Hepatocyte (in vitro differentiated cells): ENCODE results near the gene EXOC5. TPM values are rescaled to one million over a fixed set of nuclear protein-coding genes. Genes with fewer than 3 reads are reported as not detected.

Experiments
- DNase-seq: peaks from one replicate; pipeline ENCODE4 v3.0.0-alpha.2; 2016; ENCODE audit warnings: low spot score
- H2AFZ ChIP-seq: fragments of 200-600 bp; sonication (generic); 2 replicates; pipeline ENCODE4 v1.6.0; 2016; ENCODE audit warnings: antibody characterized with exemption, mild to moderate bottlenecking
- H3K27ac ChIP-seq: fragments of 200-600 bp; sonication (generic); 2 replicates; pipeline ENCODE4 v1.5.1; 2016; ENCODE audit warnings: mild to moderate bottlenecking
- H3K27me3 ChIP-seq: fragments of 200-600 bp; sonication (generic); 2 replicates; pipeline ENCODE4 v1.6.1; 2016
- H3K36me3 ChIP-seq: fragments of 200-600 bp; sonication (generic); replicated peaks from 2 replicates; pipeline ENCODE4 v1.5.1; 2016; ENCODE audit warnings: low read depth; ENCODE audit not compliant: insufficient read depth
- H3K4me1 ChIP-seq: fragments of 200-600 bp; sonication (generic); 2 replicates; pipeline ENCODE4 v1.5.1; 2016; ENCODE audit warnings: mild to moderate bottlenecking, moderate library complexity; ENCODE audit not compliant: insufficient read depth
- H3K4me2 ChIP-seq: fragments of 200-600 bp; sonication (generic); 2 replicates; pipeline ENCODE4 v1.6.0; 2016
- H3K4me3 ChIP-seq: fragments of 200-600 bp; sonication (generic); 2 replicates; pipeline ENCODE4 v1.5.1; 2016; ENCODE audit warnings: mild to moderate bottlenecking
- H3K79me2 ChIP-seq: fragments of 200-600 bp; sonication (generic); 2 replicates; pipeline ENCODE4 v1.6.0; 2017; ENCODE audit warnings: mild to moderate bottlenecking
- H3K9me2 ChIP-seq: fragments of 200-600 bp; sonication (generic); replicated peaks from 2 replicates; pipeline ENCODE4 v1.6.0; 2017; ENCODE audit warnings: mild to moderate bottlenecking; ENCODE audit not compliant: insufficient read depth
- H3K9me3 ChIP-seq: fragments of 200-600 bp; sonication (generic); 2 replicates; pipeline ENCODE4 v1.5.1; 2016; ENCODE audit warnings: low read depth, mild to moderate bottlenecking
- H4K20me1 ChIP-seq: fragments of 200-600 bp; sonication (generic); 2 replicates; pipeline ENCODE4 v1.6.0; 2016; ENCODE audit warnings: mild to moderate bottlenecking; ENCODE audit not compliant: insufficient read depth, poor library complexity, severe bottlenecking
- EZH2 ChIP-seq: fragments of 200-600 bp; sonication (generic); IDR thresholded peaks from 2 replicates; pipeline ENCODE4 v1.6.1; 2016; ENCODE audit warnings: antibody characterized with exemption, mild to moderate bottlenecking, borderline replicate concordance
- EZH2phosphoT487 ChIP-seq: fragments of 200-600 bp; sonication (generic); IDR thresholded peaks from one replicate; pipeline ENCODE4 v1.6.1; 2018; ENCODE audit warnings: antibody characterized with exemption, mild to moderate bottlenecking, low read depth, moderate library complexity; ENCODE audit not compliant: unreplicated experiment, severe bottlenecking
- WGBS: methylation state at CpG from one replicate; pipeline ENCODE4 v1.1.6; 2016; ENCODE audit warnings: low lambda C conversion rate; ENCODE audit errors: missing lambda C conversion rate; 5-methylcytosine and 5-hydroxymethylcytosine counted together
- polyA plus RNA-seq: library from polyadenylated mRNA; unstranded; fragments of >200 nt; fragmentation: Nextera tagmentation; extraction: Ambion mirVana; gene quantifications from 2 replicates; pipeline ENCODE4 v1.2.1, GENCODE V29; 2016
- total RNA-seq: library from RNA; depleted of rRNA; stranded (reverse); fragments of >200 nt; gene quantifications from 2 replicates; pipeline ENCODE4 v1.2.3, GENCODE V29; 2014
- TF ChIP-seq, protein P1 (sequence below): fragments of 200-600 bp; sonication (generic); IDR thresholded peaks from 2 replicates; pipeline ENCODE4 v1.5.1; 2016; ENCODE audit warnings: antibody characterized with exemption, mild to moderate bottlenecking; ENCODE audit not compliant: poor library complexity

The EXOC5 gene
- total and polyA plus RNA-seq, 2 experiments from 2014 or later = 31.4 to 51.8 TPM

GRCh38 chr14:57179273-57179672 is 89.4 kb downstream of the EXOC5 start:
- Histone ChIP-seq H3K4me3 (no peak overlapping the region), H3K4me2 (no peak overlapping the region), H3K27ac (no peak overlapping the region), H4K20me1 (no peaks in the 10 kb centered on the region), H3K79me2 (no peaks in the 10 kb centered on the region), H2AFZ (no peak overlapping the region), H3K27me3 (no peaks in the 10 kb centered on the region), H3K36me3 (no peaks in the 10 kb centered on the region), H3K9me2 (no peaks in the 10 kb centered on the region), H3K9me3 (no peaks in the 10 kb centered on the region), H3K4me1 (no peaks in the 10 kb centered on the region)
- 82% methylated on average over 4 of the region's 4 CpGs for WGBS
- DNase-seq = no peak
- TF ChIP-seq EZH2 = no peak
- TF ChIP-seq, protein P1, sequence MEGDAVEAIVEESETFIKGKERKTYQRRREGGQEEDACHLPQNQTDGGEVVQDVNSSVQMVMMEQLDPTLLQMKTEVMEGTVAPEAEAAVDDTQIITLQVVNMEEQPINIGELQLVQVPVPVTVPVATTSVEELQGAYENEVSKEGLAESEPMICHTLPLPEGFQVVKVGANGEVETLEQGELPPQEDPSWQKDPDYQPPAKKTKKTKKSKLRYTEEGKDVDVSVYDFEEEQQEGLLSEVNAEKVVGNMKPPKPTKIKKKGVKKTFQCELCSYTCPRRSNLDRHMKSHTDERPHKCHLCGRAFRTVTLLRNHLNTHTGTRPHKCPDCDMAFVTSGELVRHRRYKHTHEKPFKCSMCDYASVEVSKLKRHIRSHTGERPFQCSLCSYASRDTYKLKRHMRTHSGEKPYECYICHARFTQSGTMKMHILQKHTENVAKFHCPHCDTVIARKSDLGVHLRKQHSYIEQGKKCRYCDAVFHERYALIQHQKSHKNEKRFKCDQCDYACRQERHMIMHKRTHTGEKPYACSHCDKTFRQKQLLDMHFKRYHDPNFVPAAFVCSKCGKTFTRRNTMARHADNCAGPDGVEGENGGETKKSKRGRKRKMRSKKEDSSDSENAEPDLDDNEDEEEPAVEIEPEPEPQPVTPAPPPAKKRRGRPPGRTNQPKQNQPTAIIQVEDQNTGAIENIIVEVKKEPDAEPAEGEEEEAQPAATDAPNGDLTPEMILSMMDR = no peak
- TF ChIP-seq EZH2phosphoT487 = no peak

DNA sequence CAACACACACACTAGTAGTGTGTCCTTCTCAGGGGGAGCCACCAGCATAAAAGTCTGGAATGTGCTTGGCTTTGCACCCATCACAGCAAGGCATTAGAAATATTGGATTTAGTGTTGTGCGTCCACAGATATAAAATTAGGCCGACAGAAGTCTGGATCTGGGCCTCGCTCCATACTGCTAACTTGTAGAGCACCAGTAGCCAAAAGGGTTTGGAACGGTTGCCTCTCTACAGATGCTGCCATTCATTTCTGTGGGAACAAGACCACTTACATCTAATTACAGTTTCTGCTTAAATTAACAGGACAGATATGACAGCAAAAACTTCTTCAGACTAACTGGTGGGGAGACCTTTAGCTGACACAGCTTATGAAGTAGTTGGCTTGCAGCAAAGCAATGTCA is 94.2 kb downstream of the EXOC5 start:
- no peak overlapping the region for H3K4me3 ChIP-seq
- no peak for TF ChIP-seq EZH2
- TF ChIP-seq, protein P1 = no peak
- H3K9me2 ChIP-seq = no peaks in the 10 kb centered on the region
- H3K36me3 ChIP-seq = no peaks in the 10 kb centered on the region
- H3K4me2 ChIP-seq = no peak overlapping the region
- H3K4me1 ChIP-seq = no peaks in the 10 kb centered on the region
- no peaks in the 10 kb centered on the region for H3K9me3 ChIP-seq
- DNase-seq = no peak
- H4K20me1 ChIP-seq = no peaks in the 10 kb centered on the region
- no peak overlapping the region for H2AFZ ChIP-seq
- H3K27ac ChIP-seq = no peak overlapping the region
- 98% methylated on average over 4 of the region's 4 CpGs for WGBS
- H3K79me2 ChIP-seq = no peaks in the 10 kb centered on the region
- H3K27me3 ChIP-seq = no peaks in the 10 kb centered on the region

- Histone ChIP-seq H3K4me1 (no peaks in the 10 kb centered on the region), H3K27me3 (no peaks in the 10 kb centered on the region), H4K20me1 (no peaks in the 10 kb centered on the region), H3K79me2 (no peaks in the 10 kb centered on the region), H3K36me3 (no peaks in the 10 kb centered on the region), H3K4me2 (no peak overlapping the region), H2AFZ (no peak overlapping the region), H3K4me3 (no peak overlapping the region), H3K9me2 (no peaks in the 10 kb centered on the region), H3K27ac (no peak overlapping the region), H3K9me3 (no peaks in the 10 kb centered on the region)
- WGBS = 89% methylated on average over 3 of the region's 3 CpGs
- TF ChIP-seq EZH2phosphoT487 (no peak), EZH2 (no peak)
- TF ChIP-seq, protein P1 = no peak
- no peak for DNase-seq
Observed at GRCh38 chr14:57171903-57172302, 96.8 kb downstream of the EXOC5 start.

- Histone ChIP-seq H4K20me1 (no peaks in the 10 kb centered on the region), H3K9me3 (no peaks in the 10 kb centered on the region), H3K79me2 (no peaks in the 10 kb centered on the region), H3K27ac (no peak overlapping the region), H3K9me2 (no peaks in the 10 kb centered on the region), H3K4me1 (no peaks in the 10 kb centered on the region), H3K4me2 (no peak overlapping the region), H2AFZ (no peak overlapping the region), H3K36me3 (no peaks in the 10 kb centered on the region), H3K4me3 (no peak overlapping the region), H3K27me3 (no peaks in the 10 kb centered on the region)
- no peak for DNase-seq
- no peak for TF ChIP-seq EZH2phosphoT487
- TF ChIP-seq, protein P1 = no peak
- TF ChIP-seq EZH2 = no peak
- WGBS = 96% methylated on average over 5 of the region's 5 CpGs
Observed at GRCh38 chr14:57171363-57171762, 97.3 kb downstream of the EXOC5 start.
